Thyroid gland (tissue), 4 donors: Measurements from ENCODE around the gene KCNJ6.

ENCODE experiments used
- CTCF ChIP-seq, 6 experiments: fragments of 200-600 bp in 3 of 6; fragments of 450-650 bp in 3 of 6; sonication (generic) in 3 of 6; IDR thresholded peaks; one replicate each; pipeline ENCODE4 v1.5.1; 2016 to 2019; ENCODE audit warnings: antibody characterized with exemption in 6 of 6, mild to moderate bottlenecking in 2 of 6, inconsistent platforms in 1 of 6, moderate library complexity in 1 of 6
- POLR2A ChIP-seq, 2 donors: fragments of 450-650 bp; IDR thresholded peaks; one replicate each; pipeline ENCODE4 v1.6.1; 2017; ENCODE audit warnings: antibody characterized with exemption in 2 of 2, mild to moderate bottlenecking in 2 of 2, moderate library complexity in 1 of 2

GRCh38 chr21:37593740-37594471, 322.4 kb downstream of the KCNJ6 start:
- no peak for TF ChIP-seq CTCF (IDR thresholded peaks at IDR 0.05)
- no peak for TF ChIP-seq POLR2A (IDR thresholded peaks at IDR 0.05)
